ENCODE measurements around the gene CD274. TPM values are rescaled to one million over a fixed set of nuclear protein-coding genes. Genes with fewer than 3 reads are reported as not detected.

Gene CD274
- total and polyA plus RNA-seq, 2 donors from 2014 or later: 2.0 to 5.0 TPM

DNA sequence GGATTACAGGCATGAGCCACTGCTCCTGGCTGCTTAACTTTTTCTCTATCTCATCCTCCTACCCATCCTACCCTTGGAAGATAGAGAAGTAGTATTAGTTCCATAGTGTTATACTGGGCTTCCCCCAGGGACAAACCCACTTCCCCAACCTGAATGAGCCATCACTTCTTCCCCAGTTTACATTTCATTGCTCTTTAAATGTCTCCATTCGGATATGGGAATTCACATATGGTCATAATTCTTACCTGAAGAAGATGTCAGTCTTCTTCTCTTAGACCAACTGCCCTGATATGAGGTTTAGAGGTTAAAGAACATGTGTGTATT, 1.9 kb downstream of the CD274 start:
- no peaks in the 10 kb centered on the region for H3K36me3 ChIP-seq (ENCODE audit: control insufficient read depth in 2 of 3, insufficient read depth in 3 of 3, low read length in 3 of 3)
- no peak overlapping the region for H3K27ac ChIP-seq (ENCODE audit: low read depth in 2 of 2, low read length in 2 of 2)
- intact Hi-C loops (cut with DNase I): no loop called here
- H3K4me3 ChIP-seq (ENCODE audit: low read length in 3 of 3): no peak overlapping the region
- H3K27me3 ChIP-seq (ENCODE audit: control insufficient read depth, insufficient read depth, low read length): no peaks in the 10 kb centered on the region
- H3K9me3 ChIP-seq (ENCODE audit: control insufficient read depth in 2 of 3, insufficient read depth in 1 of 3, low read length in 3 of 3): no peaks in the 10 kb centered on the region
- no peak for FAIRE-seq
- no peaks in the 10 kb centered on the region for H3K4me1 ChIP-seq (ENCODE audit: control insufficient read depth in 2 of 3, insufficient read depth in 2 of 3, low read depth in 1 of 3, low read length in 3 of 3)
- DNase-seq: no peak
- H3K9ac ChIP-seq (ENCODE audit: low read length in 3 of 3): no peak overlapping the region
- TF ChIP-seq, protein P1, sequence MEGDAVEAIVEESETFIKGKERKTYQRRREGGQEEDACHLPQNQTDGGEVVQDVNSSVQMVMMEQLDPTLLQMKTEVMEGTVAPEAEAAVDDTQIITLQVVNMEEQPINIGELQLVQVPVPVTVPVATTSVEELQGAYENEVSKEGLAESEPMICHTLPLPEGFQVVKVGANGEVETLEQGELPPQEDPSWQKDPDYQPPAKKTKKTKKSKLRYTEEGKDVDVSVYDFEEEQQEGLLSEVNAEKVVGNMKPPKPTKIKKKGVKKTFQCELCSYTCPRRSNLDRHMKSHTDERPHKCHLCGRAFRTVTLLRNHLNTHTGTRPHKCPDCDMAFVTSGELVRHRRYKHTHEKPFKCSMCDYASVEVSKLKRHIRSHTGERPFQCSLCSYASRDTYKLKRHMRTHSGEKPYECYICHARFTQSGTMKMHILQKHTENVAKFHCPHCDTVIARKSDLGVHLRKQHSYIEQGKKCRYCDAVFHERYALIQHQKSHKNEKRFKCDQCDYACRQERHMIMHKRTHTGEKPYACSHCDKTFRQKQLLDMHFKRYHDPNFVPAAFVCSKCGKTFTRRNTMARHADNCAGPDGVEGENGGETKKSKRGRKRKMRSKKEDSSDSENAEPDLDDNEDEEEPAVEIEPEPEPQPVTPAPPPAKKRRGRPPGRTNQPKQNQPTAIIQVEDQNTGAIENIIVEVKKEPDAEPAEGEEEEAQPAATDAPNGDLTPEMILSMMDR (IDR thresholded peaks at IDR 0.05; ENCODE audit: borderline replicate concordance, extremely low read depth, insufficient read depth): no peak

DNA sequence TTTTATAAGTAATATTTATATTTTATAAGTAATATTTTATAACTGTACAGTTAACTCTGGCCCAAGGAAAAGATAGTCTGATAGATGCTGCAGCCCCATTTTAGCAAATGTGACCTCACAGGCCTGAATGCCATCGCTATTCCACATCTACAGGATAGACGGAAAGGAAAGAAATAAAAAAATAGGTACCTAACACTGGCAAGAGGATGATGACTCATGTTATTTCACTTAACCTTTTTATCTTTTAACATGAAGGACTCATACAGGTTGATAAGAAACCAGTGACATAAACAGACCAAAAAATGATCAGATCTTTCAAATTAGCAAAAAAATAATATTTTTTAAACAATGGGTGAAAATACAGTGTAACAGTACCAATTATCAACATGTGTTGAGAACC, 2.7 kb downstream of the CD274 start:
- Histone ChIP-seq H3K9me3 (ENCODE audit: control insufficient read depth in 2 of 3, insufficient read depth in 1 of 3, low read length in 3 of 3) (no peaks in the 10 kb centered on the region), H3K27me3 (ENCODE audit: control insufficient read depth, insufficient read depth, low read length) (no peaks in the 10 kb centered on the region), H3K9ac (ENCODE audit: low read length in 3 of 3) (no peak overlapping the region), H3K36me3 (ENCODE audit: control insufficient read depth in 2 of 3, insufficient read depth in 3 of 3, low read length in 3 of 3) (no peaks in the 10 kb centered on the region), H3K4me1 (ENCODE audit: control insufficient read depth in 2 of 3, insufficient read depth in 2 of 3, low read depth in 1 of 3, low read length in 3 of 3) (no peaks in the 10 kb centered on the region), H3K27ac (ENCODE audit: low read depth in 2 of 2, low read length in 2 of 2) (no peak overlapping the region), H3K4me3 (ENCODE audit: low read length in 3 of 3) (no peak overlapping the region)
- FAIRE-seq (no peak), DNase-seq (no peak)
- TF ChIP-seq, protein P1 (IDR thresholded peaks at IDR 0.05; ENCODE audit: borderline replicate concordance, extremely low read depth, insufficient read depth): no peak
- intact Hi-C loops (cut with DNase I): no loop called here

DNA sequence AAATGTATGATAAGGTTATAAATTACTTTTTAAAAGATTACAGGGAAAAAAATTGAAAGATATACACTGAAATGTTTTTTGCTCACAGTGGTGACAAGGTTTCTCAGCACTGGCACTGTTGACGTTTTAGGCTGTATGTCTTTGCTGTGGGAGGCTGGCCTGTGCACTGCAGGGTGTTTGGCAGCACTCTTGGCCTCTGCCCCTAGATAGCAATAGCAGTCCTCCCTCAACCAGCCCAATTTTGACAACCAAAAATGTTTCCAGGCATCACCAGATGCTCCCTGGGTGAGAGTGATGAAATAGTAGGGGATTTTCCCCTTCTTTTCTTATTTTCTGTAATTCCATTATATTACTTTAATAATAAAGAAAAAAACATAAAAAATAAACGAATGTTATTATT, 3.3 kb downstream of the CD274 start:
- Histone ChIP-seq H3K4me1 (ENCODE audit: control insufficient read depth in 2 of 3, insufficient read depth in 2 of 3, low read depth in 1 of 3, low read length in 3 of 3) (no peaks in the 10 kb centered on the region), H3K9me3 (ENCODE audit: control insufficient read depth in 2 of 3, insufficient read depth in 1 of 3, low read length in 3 of 3) (no peaks in the 10 kb centered on the region), H3K4me3 (ENCODE audit: low read length in 3 of 3) (no peak overlapping the region), H3K36me3 (ENCODE audit: control insufficient read depth in 2 of 3, insufficient read depth in 3 of 3, low read length in 3 of 3) (no peaks in the 10 kb centered on the region), H3K27me3 (ENCODE audit: control insufficient read depth, insufficient read depth, low read length) (no peaks in the 10 kb centered on the region), H3K27ac (ENCODE audit: low read depth in 2 of 2, low read length in 2 of 2) (no peak overlapping the region), H3K9ac (ENCODE audit: low read length in 3 of 3) (no peak overlapping the region)
- TF ChIP-seq, protein P1 (IDR thresholded peaks at IDR 0.05; ENCODE audit: borderline replicate concordance, extremely low read depth, insufficient read depth): no peak
- DNase-seq (no peak), FAIRE-seq (no peak)
- intact Hi-C loops (cut with DNase I): no loop called here

DNA sequence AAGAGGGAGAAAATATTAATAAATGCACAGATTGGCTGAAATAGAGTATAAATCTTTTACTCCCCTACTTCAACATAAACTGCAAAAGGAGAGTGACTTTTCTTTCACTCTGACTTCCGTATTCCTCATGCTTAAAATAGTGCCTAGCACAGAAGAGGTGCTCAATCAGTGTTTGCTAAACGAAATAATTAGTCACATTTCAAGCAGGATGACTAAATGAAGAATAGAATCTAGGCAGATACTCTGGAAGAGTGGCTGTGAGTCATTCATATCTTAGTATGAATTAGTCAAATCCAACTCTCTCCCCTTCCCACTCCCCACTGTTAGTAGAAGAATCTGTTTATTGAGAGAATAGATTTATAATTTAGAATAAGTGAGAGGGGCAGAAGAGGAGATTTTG, 4.8 kb downstream of the CD274 start:
- H3K9ac ChIP-seq (ENCODE audit: low read length in 3 of 3): no peak overlapping the region
- intact Hi-C loops (cut with DNase I): no loop called here
- DNase-seq (no peak), FAIRE-seq (no peak)
- H3K4me3 ChIP-seq (ENCODE audit: low read length in 3 of 3): no peak overlapping the region
- H3K4me1 ChIP-seq (ENCODE audit: control insufficient read depth in 2 of 3, insufficient read depth in 2 of 3, low read depth in 1 of 3, low read length in 3 of 3): no peaks in the 10 kb centered on the region
- no peaks in the 10 kb centered on the region for H3K36me3 ChIP-seq (ENCODE audit: control insufficient read depth in 2 of 3, insufficient read depth in 3 of 3, low read length in 3 of 3)
- H3K9me3 ChIP-seq (ENCODE audit: control insufficient read depth in 2 of 3, insufficient read depth in 1 of 3, low read length in 3 of 3): no peaks in the 10 kb centered on the region
- TF ChIP-seq, protein P1 (IDR thresholded peaks at IDR 0.05; ENCODE audit: borderline replicate concordance, extremely low read depth, insufficient read depth): no peak
- H3K27ac ChIP-seq (ENCODE audit: low read depth in 2 of 2, low read length in 2 of 2): no peak overlapping the region
- no peaks in the 10 kb centered on the region for H3K27me3 ChIP-seq (ENCODE audit: control insufficient read depth, insufficient read depth, low read length)
